ENCODE results near the gene KCNQ2.

Gene KCNQ2

DNA sequence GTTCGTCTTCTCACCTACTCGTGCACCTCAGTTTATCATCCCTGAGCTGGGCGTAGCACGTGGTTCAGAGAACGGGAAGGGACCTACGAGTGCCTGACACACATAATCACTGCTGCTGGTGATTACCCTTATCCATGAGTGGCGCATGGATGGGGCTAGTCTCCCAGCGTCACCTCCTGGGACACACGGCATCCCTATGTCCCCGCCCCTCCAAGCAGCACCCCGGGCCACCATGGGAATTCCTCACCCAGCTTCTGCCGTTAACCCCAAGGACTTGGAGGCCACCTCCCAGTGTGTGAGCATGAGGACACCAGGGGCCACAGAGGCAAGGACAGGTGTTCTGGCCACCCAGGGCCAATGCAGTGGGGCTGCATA is 121.1 kb downstream of the KCNQ2 start:
- no peak for DNase-seq

DNA sequence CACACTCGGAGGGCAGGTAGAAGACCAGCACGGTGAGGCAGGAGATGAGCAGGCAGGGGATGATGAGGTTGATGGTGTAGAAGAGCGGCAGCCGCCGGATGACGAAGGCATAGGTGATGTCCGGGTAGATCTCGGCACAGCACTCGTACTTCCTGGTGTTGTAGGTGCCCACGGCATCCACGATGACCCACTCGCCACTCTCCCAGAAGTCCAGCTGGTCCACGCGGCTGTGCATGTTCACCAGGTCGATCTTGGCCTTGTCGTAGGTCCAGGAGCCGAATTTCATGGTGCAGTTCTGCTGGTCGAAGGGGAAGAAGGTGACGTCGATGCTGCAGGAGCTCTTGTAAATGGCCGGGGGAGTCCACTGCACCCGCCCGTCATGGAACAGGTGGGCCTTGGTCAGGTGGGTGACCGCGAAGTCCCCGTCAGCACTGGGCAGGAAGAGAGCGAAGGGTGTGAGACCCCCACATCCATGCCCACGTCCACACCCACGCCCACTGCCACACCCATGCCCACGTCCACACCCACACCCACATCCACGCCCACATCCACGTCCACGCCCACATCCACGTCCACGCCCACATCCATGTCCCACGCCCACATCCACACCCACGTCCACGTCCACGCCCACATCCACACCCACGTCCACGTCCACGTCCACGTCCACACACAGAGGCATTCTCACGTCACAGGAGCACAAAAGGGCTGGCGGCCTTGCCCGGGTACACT is 121.7 kb downstream of the KCNQ2 start:
- no peak for DNase-seq

Measured in NCI-H1092 (cell line).